C1 segment of cervical spinal cord (tissue), 14 donors: ENCODE results near the gene ALDH1A2.

Source experiments
- DNase-seq, 14 donors: peaks; one replicate each; lab custom pipeline; 2025; lab: John Stamatoyannopoulos, UW

The ALDH1A2 gene

DNA sequence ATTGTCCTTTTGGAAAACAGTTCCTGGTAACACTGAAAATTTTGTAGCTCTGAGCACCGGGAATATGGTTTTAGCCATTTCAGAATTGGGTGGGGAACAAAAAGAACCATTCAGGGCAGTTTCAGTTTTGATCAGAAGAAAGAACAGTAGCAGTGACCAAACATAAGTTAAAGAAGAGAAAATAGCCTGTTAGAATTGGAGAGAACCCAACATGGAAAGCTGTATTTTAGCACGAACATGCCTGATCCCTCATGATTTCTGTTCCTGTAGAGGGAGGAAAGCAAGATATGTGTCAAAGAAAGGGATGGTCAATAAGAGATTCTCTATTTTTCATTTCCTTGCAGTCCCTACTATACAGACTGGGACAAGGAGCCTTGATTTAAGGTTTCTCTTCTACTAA lies 119.9 kb downstream of the ALDH1A2 start:
- no peak for DNase-seq

- DNase-seq, result no peak
Observed at GRCh38 chr15:57943754-57944420, 121.6 kb downstream of the ALDH1A2 start.

- DNase-seq, result no peak
Observed at GRCh38 chr15:57943171-57943570, 122.3 kb downstream of the ALDH1A2 start.

- no peak for DNase-seq
Observed at GRCh38 chr15:57941816-57942215, 123.7 kb downstream of the ALDH1A2 start.

DNA sequence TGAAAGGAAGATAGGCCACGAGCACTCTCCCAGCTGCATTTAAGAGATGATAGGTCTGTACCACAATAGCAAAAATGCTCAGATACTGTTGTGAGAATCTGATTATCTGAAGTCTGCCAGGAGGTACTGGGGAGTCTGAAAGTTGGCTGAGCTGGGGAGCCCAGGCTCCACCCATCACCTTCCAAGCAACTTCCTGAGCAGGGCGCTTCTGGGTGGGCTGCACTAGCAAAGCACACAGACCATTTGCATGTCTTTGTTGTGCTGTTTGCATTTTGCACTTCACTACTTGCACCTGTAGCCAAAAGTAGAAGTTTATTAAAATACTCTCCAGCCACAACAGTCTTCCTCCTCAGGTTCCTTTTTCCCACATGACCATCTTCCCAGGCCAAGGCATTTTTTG lies 133.2 kb downstream of the ALDH1A2 start:
- DNase-seq, result no peak

- no peak for DNase-seq
Observed at GRCh38 chr15:57931570-57931969, 133.9 kb downstream of the ALDH1A2 start.

- no peak for DNase-seq
Observed at GRCh38 chr15:57927091-57927631, 138.3 kb downstream of the ALDH1A2 start.

GRCh38 chr15:57925650-57926049 lies 139.9 kb downstream of the ALDH1A2 start:
- DNase-seq, result no peak

DNA sequence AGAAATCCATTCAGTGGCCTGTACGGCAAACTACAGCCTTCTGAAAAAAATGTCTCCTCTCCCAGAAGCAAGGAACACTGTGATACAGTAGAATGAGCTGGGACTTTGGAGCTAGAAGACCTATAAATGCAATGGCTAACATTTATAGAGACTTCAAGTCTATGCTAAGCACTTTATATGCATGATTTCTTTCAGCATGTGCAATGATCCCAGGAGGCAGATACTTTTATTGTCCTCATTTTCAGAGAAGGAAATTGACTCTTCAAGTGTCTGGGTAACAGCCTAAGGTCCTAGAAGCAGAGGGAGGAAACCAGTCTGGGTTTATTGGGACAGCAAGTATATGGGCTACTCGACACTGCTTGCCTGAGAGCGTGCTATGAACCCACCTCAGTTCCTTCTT lies 140.9 kb downstream of the ALDH1A2 start:
- no peak for DNase-seq

GRCh38 chr15:57923750-57924149 lies 141.8 kb downstream of the ALDH1A2 start:
- DNase-seq, result no peak

- DNase-seq, result no peak
Observed at GRCh38 chr15:57923306-57923705, 142.2 kb downstream of the ALDH1A2 start.

- no peak for DNase-seq
Observed at GRCh38 chr15:57922776-57923175, 142.7 kb downstream of the ALDH1A2 start.

DNA sequence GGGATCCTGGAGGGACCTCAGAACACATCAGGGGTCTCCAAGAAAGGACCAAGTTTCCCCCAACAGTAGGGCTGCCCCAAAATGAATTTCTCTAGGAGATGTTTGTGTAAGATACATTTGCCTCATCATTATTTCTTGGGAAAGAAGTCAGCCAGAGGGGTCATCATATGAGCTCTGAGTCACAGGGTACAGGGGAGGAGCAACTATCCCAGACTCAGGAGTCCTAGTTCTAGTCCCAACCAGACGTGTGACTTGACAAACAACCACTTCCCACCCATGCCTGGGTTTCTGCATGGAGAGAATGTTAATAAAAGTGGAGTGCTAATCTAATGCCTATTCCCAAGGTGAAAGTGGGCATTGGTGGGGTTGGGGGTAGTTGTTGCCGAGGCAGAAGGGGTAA lies 144.1 kb downstream of the ALDH1A2 start:
- DNase-seq, result no peak

GRCh38 chr15:57920911-57921310 lies 144.6 kb downstream of the ALDH1A2 start:
- DNase-seq, result no peak

GRCh38 chr15:57919754-57920153 lies 145.8 kb downstream of the ALDH1A2 start:
- no peak for DNase-seq

- no peak for DNase-seq
Observed at GRCh38 chr15:57917998-57918397, 147.5 kb downstream of the ALDH1A2 start.

DNA sequence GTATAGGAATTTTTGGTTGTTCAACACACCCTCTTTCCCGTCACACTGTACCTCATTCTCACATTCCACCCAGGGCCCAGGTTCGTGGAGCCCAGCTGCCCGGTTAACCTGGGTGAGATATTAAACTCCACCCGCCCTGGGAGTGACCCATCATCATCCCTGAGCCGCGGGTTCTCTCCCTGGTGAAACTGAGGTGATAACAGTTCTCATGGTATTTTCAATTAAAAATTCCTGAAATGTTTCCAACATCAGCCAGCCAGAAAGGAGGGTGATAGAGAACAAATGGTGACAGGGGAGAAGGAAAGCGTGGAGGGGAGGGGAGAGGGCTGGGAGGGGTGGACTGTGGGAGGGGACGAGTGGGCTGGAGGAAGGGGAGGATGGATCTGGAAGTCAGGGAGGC lies 148.8 kb downstream of the ALDH1A2 start:
- DNase-seq, result no peak

DNA sequence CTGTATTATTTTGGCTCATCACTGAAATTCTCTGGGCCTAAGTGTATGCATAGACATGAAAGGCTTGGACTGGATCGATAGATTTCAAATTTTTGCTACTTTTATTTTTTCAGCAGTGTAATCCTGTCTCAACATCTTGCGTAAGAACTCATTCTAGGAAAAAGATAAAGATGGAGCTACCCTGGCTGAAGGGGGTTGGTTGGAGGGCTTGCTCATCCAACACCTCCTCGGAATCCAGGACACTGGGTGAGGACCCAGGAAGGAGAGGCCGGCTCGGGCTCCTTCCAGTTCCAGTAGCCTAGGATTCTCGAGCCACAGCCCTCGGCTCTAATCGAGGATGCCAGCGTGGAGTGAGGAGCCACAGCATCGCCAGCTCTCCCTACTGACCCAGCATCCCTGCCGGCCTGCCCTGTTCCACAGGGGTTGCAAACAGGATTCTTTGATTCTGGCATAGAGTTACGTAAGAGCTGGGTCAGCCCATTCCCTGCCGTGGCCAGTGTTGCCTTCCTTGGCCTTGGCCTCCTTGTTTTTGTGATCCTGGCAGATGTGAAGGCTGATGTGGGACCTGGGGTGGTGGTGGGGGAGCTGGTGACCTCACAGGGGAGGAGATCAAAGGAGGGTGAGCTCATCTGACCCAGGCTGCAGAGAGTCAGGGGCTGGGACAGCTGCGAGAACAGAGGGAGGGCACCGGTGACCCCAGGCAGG lies 149.5 kb downstream of the ALDH1A2 start:
- DNase-seq, result no peak

- DNase-seq, result no peak
Observed at GRCh38 chr15:57914350-57915055, 151.0 kb downstream of the ALDH1A2 start.

DNA sequence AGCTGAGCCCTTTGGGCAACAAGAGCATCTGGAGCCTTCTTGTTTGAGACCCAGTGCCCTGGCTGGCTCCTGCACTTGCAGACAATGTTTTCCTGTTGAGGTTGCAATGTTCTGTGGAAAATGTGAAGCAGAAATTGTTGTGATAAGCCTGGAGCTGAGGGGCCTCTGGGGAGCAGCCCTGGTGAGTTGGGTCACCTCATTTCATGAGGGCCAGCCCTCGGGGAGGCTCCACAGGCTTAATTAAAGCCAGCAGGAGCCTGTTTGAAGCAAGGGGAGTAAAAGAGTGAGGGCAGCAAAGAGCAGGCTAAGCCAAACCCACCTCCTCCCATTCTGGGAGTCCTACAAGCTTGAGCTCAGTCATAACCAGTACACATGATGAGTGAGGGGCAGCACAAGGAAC lies 154.3 kb downstream of the ALDH1A2 start:
- DNase-seq, result no peak

DNA sequence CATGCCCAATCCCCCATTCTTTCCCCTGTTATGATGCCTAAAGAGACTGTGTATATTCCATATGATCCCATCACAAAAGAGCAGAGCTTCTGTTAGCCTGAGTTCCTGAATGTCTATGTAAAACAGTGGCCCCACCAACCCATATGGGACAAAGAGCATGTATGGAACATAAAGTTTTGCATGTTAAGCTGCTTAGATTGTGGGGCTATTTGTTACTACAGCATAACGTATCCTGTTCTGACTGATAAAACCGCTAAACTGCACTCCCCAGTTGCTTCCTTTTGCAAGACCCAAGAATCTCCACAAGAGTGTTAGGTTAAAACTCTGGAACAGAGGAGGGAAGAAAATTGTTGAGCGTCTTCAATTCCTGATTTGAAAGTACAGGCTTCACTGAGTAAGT lies 154.8 kb downstream of the ALDH1A2 start:
- no peak for DNase-seq

- no peak for DNase-seq
Observed at GRCh38 chr15:57909388-57909787, 156.1 kb downstream of the ALDH1A2 start.

GRCh38 chr15:57903626-57904025 lies 161.9 kb downstream of the ALDH1A2 start:
- no peak for DNase-seq
